Muscle layer of duodenum (tissue), 2 donors: ENCODE measurements around the gene GGT7.

Experiments used
- H3K27ac ChIP-seq: one replicate; pipeline ENCODE4 v1.7.0; 2013; ENCODE audit warnings: mild to moderate bottlenecking, low read length
- H3K27me3 ChIP-seq: one replicate; pipeline ENCODE4 v1.7.0; 2013; ENCODE audit warnings: low read depth, mild to moderate bottlenecking, control low read depth, low read length
- H3K36me3 ChIP-seq, 2 donors: one replicate each; pipeline ENCODE4 v1.7.0; 2013; ENCODE audit warnings: low read length in 2 of 2, control low read depth in 1 of 2, mild to moderate bottlenecking in 1 of 2; ENCODE audit not compliant: insufficient read depth in 2 of 2, control insufficient read depth in 1 of 2
- H3K4me1 ChIP-seq, 2 donors: one replicate each; pipeline ENCODE4 v1.7.0; 2013; ENCODE audit warnings: low read length in 2 of 2, mild to moderate bottlenecking in 2 of 2, control low read depth in 1 of 2, moderate library complexity in 1 of 2; ENCODE audit not compliant: insufficient read depth in 2 of 2, control insufficient read depth in 1 of 2
- H3K4me3 ChIP-seq, 2 donors: one replicate each; pipeline ENCODE4 v1.7.0; 2013; ENCODE audit warnings: low read length in 2 of 2, low read depth in 1 of 2, mild to moderate bottlenecking in 1 of 2
- H3K9me3 ChIP-seq, 2 donors: one replicate each; pipeline ENCODE4 v1.7.0; 2013; ENCODE audit warnings: low read length in 2 of 2, control low read depth in 1 of 2, mild to moderate bottlenecking in 1 of 2; ENCODE audit not compliant: control insufficient read depth in 1 of 2
- donor health status: healthy.

Gene GGT7

GRCh38 chr20:34896086-34896621 lies 23.5 kb upstream of the GGT7 start:
- Histone ChIP-seq H3K27ac (no peak overlapping the region), H3K4me1 (peaks cover 0 to 13% of the 10 kb centered on the region in 2 donors), H3K36me3 (peaks cover 0 to under 1% of the 10 kb centered on the region in 2 donors), H3K27me3 (no peaks in the 10 kb centered on the region), H3K9me3 (no peaks in the 10 kb centered on the region), H3K4me3 (no peak overlapping the region)

- H3K4me1 ChIP-seq: peaks cover 0 to 13% of the 10 kb centered on the region in 2 donors
- H3K27ac ChIP-seq: no peak overlapping the region
- no peaks in the 10 kb centered on the region for H3K36me3 ChIP-seq
- H3K4me3 ChIP-seq: no peak overlapping the region
- H3K9me3 ChIP-seq: no peaks in the 10 kb centered on the region
- H3K27me3 ChIP-seq: no peaks in the 10 kb centered on the region
Measured at GRCh38 chr20:34895465-34895864, 22.8 kb upstream of the GGT7 start.

GRCh38 chr20:34894723-34895122 lies 22.1 kb upstream of the GGT7 start:
- peaks cover 0 to 13% of the 10 kb centered on the region in 2 donors for H3K4me1 ChIP-seq
- no peaks in the 10 kb centered on the region for H3K27me3 ChIP-seq
- H3K4me3 ChIP-seq: no peak overlapping the region
- H3K36me3 ChIP-seq: no peaks in the 10 kb centered on the region
- H3K27ac ChIP-seq: no peak overlapping the region
- no peaks in the 10 kb centered on the region for H3K9me3 ChIP-seq

DNA sequence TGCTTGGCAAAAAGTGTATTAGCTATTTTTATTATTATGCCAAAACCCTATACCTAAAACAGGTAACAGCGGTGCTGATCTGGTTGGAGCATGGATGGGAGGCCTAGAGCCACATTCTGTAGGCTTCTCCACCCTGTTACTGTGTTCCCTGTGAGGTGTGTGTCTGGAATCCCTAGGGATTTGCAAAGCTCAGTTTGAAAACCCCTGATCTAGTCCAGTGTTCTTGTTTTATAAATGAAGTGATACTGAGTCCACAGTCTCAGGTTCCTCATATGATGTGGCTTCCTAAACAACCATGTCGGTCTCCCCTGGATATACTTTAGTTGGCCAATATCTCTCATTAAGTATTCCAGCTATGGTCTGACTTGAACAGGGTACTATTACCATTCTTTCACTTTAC lies 20.0 kb upstream of the GGT7 start:
- no peak overlapping the region for H3K27ac ChIP-seq
- H3K27me3 ChIP-seq: no peaks in the 10 kb centered on the region
- H3K9me3 ChIP-seq: no peaks in the 10 kb centered on the region
- no peak overlapping the region for H3K4me3 ChIP-seq
- H3K36me3 ChIP-seq: peaks cover 0 to 5% of the 10 kb centered on the region in 2 donors
- H3K4me1 ChIP-seq: peaks cover 0 to 13% of the 10 kb centered on the region in 2 donors

DNA sequence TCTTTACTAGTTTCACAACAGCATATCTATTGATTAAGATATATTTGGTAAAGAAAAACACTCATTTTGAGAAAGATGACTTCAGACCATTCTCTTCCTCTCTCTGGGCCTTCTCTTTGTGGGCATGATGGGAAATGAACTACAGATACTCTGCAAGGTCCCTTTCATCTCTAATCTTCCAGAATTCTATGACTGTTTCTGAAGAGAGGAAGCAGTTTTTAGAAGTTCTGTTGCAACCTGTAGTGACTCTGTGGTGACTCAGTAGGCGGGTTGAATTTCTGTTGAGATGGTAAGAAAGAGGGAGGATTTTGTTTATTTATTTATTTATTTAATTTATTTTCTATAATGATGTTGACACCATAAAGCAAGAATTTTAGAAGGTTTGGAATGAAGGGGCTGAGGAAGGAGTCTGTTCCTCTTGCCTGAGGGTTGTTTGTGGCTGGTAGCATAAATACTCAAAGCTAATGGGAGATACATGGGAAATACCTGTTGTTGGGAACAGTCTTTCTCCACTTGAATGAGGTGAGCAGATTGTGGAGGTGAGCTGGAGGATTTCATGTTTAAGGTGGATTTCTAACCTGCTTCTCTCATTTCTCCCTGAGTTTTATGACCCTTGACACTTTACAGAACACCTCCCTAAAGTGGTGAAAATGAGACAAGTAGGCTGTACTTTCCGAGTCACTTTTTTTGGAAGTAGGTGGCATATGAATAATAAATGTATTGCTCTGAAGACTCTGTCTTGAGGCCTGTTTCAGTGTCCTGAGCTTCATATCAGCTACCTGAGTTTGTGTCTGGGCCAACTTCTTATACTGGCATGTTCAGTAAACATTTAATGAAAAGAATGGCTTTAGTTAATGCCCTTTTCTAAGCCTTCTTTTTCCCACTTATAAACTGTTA lies 18.8 kb upstream of the GGT7 start:
- Histone ChIP-seq H3K27me3 (no peaks in the 10 kb centered on the region), H3K9me3 (no peaks in the 10 kb centered on the region), H3K27ac (no peak overlapping the region), H3K36me3 (peaks cover 0 to 5% of the 10 kb centered on the region in 2 donors), H3K4me1 (peaks cover 0 to 10% of the 10 kb centered on the region in 2 donors), H3K4me3 (no peak overlapping the region)

DNA sequence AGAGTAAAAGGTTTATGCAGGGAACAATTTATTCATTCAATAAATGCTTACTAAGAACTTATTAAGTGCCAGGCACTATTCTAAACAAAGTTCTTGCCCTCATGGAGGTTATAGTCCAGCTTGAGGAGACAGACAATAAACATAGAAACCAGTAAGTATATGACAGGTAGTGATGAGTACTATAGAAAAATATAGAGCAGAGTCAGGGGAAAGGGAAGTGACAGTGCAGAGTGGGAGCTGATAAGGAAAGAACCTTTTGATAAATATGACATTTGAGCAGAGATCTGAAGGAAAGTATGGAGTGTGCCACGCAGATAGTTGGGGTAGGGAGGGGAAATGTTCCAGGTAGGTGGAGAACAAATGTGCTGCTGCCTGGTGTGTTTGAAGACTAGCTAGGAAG lies 15.8 kb upstream of the GGT7 start:
- no peaks in the 10 kb centered on the region for H3K9me3 ChIP-seq
- H3K27ac ChIP-seq: no peak overlapping the region
- H3K4me3 ChIP-seq: no peak overlapping the region
- H3K4me1 ChIP-seq: no peaks in the 10 kb centered on the region
- peaks cover 12 to 22% of the 10 kb centered on the region in 2 donors for H3K36me3 ChIP-seq
- H3K27me3 ChIP-seq: no peaks in the 10 kb centered on the region

DNA sequence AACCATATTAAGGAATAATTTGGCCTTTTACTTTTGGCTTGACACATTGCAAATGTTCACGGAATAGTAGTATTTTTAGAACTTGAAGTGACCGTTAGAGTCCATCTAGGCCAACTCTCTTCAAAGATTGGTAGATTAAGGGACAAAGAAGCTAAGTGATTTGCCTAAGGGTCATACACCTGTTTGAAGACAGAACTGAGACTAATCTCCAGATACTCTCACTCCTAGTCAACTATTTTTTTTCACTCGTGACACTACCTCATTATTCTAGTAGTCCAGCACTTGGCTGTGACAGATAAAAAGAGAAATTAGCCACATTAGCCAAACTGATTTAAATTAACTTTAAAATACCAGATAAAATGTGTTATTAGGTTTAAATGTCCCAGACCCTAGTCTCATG lies 14.4 kb upstream of the GGT7 start:
- H3K36me3 ChIP-seq: peaks cover 21 to 33% of the 10 kb centered on the region in 2 donors
- H3K4me3 ChIP-seq: no peak overlapping the region
- H3K4me1 ChIP-seq: no peaks in the 10 kb centered on the region
- no peaks in the 10 kb centered on the region for H3K9me3 ChIP-seq
- H3K27me3 ChIP-seq: no peaks in the 10 kb centered on the region
- H3K27ac ChIP-seq: no peak overlapping the region

GRCh38 chr20:34886122-34886521 lies 13.5 kb upstream of the GGT7 start:
- H3K27me3 ChIP-seq: no peaks in the 10 kb centered on the region
- H3K4me3 ChIP-seq: no peak overlapping the region
- no peaks in the 10 kb centered on the region for H3K4me1 ChIP-seq
- H3K36me3 ChIP-seq: peaks cover 21 to 33% of the 10 kb centered on the region in 2 donors
- H3K27ac ChIP-seq: no peak overlapping the region
- H3K9me3 ChIP-seq: no peaks in the 10 kb centered on the region

- H3K4me1 ChIP-seq: no peaks in the 10 kb centered on the region
- no peaks in the 10 kb centered on the region for H3K9me3 ChIP-seq
- H3K36me3 ChIP-seq: peaks cover 21 to 33% of the 10 kb centered on the region in 2 donors
- H3K27ac ChIP-seq: no peak overlapping the region
- H3K27me3 ChIP-seq: no peaks in the 10 kb centered on the region
- H3K4me3 ChIP-seq: no peak overlapping the region
Measured at GRCh38 chr20:34884260-34884659, 11.6 kb upstream of the GGT7 start.

DNA sequence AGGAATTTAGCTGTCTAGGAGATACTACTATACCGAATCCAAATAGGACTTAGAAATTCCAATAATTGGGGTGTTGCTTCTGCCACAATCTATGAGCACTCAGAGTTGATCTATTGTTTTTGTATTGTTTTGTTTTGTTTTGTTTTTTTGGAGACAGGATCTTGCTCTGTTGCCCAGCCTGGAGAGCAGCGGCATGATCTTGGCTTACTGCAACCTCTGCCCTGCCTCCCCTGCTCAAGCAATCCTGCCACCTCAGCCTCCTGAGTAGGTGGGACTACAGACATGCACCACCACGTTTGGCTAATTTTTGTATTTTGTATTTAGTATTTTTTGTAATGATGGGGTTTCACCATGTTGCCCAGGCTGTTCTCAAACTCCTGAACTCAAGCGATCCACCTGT lies 11.2 kb upstream of the GGT7 start:
- H3K36me3 ChIP-seq: peaks cover 21 to 33% of the 10 kb centered on the region in 2 donors
- H3K4me3 ChIP-seq: no peak overlapping the region
- no peak overlapping the region for H3K27ac ChIP-seq
- H3K4me1 ChIP-seq: no peaks in the 10 kb centered on the region
- no peaks in the 10 kb centered on the region for H3K27me3 ChIP-seq
- no peaks in the 10 kb centered on the region for H3K9me3 ChIP-seq

DNA sequence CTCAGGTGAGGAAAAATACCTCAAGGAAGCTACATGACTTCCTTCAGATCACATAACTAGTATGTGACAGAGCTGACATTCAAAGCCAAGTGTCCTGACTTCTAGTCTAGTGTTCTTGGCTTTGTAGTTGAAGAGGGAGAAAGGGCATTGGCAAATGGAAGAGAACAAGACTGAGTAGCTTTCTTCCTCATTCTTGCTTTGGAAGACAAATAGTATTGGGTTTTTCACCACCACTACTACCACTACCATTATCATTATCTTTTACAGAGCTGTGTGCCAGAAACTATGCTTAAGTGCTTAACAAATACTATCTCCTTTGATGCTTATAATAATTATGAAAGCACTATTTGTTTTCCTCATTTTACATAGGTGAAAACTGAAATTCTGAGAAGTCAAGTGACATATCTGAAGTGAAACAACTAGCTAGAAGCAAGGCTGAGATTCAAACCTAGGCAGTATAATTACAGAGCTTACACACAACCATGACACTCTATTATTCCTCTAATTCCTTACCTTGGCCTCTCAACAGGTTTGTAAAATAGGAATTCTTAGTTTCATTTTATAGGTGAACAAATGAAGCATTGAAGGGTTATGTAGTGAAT lies 10.5 kb upstream of the GGT7 start:
- Histone ChIP-seq H3K4me3 (no peak overlapping the region), H3K36me3 (peaks cover 21 to 28% of the 10 kb centered on the region in 2 donors), H3K9me3 (no peaks in the 10 kb centered on the region), H3K27ac (no peak overlapping the region), H3K4me1 (no peaks in the 10 kb centered on the region), H3K27me3 (no peaks in the 10 kb centered on the region)
